ENCODE measurements around the gene AARSD1.
"Not testable (repeated sequence)": the region's sequence is repeated elsewhere in the genome, so short reads cannot be mapped to it uniquely, and the experiment has no call there.

Gene AARSD1, protein sequence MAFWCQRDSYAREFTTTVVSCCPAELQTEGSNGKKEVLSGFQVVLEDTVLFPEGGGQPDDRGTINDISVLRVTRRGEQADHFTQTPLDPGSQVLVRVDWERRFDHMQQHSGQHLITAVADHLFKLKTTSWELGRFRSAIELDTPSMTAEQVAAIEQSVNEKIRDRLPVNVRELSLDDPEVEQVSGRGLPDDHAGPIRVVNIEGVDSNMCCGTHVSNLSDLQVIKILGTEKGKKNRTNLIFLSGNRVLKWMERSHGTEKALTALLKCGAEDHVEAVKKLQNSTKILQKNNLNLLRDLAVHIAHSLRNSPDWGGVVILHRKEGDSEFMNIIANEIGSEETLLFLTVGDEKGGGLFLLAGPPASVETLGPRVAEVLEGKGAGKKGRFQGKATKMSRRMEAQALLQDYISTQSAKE

GRCh38 chr17:42964161-42964932 is at the start of gene AARSD1:
TSS of gene AARSD1 (minus strand) at chr17:42964454. CDS start at chr17:42964440, 14 bp downstream.
- DNase-seq = peak; percentile 96

DNA sequence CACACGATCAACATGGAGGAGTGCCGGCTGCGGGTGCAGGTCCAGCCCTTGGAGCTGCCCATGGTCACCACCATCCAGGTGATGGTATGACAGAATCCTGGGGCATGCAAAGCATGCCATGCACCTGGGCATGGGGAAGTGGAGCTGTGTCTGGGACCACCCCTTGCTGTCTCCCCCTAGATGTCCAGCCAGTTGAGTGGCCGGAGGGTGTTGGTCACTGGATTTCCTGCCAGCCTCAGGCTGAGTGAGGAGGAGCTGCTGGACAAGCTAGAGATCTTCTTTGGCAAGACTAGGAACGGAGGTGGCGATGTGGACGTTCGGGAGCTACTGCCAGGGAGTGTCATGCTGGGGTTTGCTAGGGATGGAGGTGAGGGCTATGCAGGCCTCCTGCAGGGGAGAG is 49.0 kb upstream of the AARSD1 start:
- no peak for DNase-seq

- DNase-seq = no peak
Observed at GRCh38 chr17:43011728-43012472, 47.6 kb upstream of the AARSD1 start.

GRCh38 chr17:43010667-43011308 is 46.5 kb upstream of the AARSD1 start:
- no peak for DNase-seq

GRCh38 chr17:43006639-43007551 is 42.6 kb upstream of the AARSD1 start, which contains the start of gene IFI35:
TSS of gene IFI35 (plus strand) at chr17:43006784. CDS start at chr17:43006948, 164 bp downstream.
- peak; percentile 48 for DNase-seq

- DNase-seq = peak; percentile 3
Observed at GRCh38 chr17:43003542-43004172, 39.4 kb upstream of the AARSD1 start.

DNA sequence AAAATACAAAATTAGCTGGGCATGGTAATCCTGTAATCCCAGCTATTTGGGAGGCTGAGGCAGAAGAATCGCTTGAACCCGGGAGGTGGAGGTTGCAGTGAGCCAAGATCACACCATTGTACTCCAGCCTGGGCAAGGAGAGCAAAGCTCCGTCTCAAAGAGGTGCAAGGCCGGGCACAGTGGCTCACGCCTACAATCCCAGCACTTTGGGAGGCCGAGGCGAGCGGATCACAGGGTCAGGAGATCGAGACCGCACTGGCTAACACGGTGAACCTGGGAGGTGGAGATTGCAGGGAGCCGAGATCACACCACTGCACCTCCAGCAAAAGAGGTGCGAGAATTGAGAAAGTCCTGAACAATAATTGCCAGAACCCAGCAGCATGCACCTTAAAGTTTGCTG is 36.6 kb upstream of the AARSD1 start:
- DNase-seq = not testable (repeated sequence)

DNA sequence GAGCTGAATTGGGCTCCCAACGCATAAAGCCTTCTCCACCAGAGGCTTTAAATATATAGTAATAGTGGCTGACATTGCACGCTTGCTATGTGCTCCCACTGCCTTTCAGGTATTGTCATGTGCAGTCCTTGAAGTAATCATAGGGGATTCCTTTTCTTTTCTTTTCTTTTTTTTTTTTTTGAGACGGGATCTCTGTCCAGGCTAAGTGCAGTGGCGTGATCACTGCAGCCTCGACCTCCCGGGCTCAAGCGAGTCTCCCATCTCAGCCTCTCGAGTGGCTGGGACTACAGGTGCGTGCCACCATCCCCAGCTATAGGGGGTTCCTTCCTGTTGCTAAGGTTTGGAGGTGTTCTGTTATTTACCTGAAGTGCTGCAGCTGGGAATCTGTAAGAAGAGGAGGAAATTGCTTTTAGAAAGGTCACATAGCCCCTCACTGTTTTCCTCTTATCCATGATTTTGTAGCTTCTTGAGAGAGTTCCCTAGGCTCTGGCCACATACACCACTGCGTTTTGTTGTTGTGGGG is 34.8 kb upstream of the AARSD1 start:
- DNase-seq = no peak

DNA sequence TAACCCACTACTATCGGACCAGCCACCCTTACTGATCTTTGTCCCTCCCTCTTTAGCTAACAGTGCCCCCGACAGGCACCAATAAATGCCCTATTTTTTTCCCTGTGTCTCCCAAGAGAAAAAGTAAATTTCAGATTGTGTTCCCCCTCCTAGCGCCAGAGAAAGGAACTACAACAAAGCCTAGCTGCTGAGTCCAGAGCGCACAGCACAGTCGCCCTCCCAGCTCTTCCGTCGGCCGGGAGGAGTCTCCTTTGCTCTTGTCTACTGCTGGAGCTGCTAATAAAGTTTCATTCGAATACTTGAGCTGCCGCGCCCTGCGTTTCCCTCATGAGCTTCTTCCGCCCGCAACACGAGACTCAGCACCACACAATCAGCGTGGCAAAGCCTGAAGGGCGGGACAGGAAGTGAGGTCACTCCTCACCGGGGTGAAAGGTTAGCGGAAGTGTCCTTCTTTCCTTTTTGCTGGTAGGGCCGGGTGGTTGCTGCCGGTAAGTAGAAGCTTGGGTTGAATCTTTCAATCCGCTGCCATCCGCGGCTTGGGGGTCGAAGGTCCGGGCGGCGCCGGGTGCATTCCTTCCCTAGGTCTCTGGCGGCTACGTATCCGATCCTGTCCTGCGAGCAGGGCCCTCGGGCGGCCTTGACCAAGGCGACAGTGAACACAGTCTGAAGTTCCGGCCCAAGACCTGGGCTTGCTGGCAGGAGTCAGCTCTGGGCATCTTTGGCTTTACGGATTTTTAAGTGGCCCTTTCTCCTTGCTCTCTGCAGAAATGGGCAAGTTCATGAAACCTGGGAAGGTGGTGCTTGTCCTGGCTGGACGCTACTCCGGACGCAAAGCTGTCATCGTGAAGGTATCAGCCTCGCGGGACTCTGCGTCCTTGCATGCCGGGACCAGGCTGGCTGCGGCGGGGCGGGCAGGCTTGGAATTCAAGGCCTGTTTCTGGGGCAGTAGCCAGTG is 34.0 kb upstream of the AARSD1 start, which contains the start of gene RPL27:
Gene RPL27, plus strand, starts transcription at position 436 of the 955 bp plus-strand sequence. Its CDS starts 332 bp downstream, at position 768.
- peak; percentile 100 for DNase-seq

- DNase-seq = no peak
Observed at GRCh38 chr17:42997390-42997983, 33.2 kb upstream of the AARSD1 start.

DNA sequence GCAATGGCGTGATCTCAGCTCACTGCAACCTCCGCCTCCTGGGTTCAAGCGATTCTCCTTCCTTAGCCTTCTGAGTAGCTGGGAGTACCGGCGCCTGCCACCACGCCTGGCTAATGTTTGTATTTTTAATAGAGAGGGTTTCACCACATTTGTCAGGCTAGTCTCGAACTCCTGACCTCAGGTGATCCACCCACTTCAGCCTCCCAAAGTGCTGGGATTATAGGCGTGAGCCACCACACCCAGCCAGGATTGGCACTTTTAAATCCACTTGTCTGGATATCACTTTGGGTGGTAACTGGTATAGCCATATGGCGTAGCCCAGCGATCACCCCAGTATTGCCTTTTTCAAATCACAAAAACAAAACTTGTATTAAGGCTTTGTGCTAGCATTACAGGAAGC is 29.7 kb upstream of the AARSD1 start:
- DNase-seq = not testable (repeated sequence)

- DNase-seq = no peak
Observed at GRCh38 chr17:42992872-42993271, 28.6 kb upstream of the AARSD1 start.

GRCh38 chr17:42991471-42991870 is 27.2 kb upstream of the AARSD1 start:
- no peak for DNase-seq

DNA sequence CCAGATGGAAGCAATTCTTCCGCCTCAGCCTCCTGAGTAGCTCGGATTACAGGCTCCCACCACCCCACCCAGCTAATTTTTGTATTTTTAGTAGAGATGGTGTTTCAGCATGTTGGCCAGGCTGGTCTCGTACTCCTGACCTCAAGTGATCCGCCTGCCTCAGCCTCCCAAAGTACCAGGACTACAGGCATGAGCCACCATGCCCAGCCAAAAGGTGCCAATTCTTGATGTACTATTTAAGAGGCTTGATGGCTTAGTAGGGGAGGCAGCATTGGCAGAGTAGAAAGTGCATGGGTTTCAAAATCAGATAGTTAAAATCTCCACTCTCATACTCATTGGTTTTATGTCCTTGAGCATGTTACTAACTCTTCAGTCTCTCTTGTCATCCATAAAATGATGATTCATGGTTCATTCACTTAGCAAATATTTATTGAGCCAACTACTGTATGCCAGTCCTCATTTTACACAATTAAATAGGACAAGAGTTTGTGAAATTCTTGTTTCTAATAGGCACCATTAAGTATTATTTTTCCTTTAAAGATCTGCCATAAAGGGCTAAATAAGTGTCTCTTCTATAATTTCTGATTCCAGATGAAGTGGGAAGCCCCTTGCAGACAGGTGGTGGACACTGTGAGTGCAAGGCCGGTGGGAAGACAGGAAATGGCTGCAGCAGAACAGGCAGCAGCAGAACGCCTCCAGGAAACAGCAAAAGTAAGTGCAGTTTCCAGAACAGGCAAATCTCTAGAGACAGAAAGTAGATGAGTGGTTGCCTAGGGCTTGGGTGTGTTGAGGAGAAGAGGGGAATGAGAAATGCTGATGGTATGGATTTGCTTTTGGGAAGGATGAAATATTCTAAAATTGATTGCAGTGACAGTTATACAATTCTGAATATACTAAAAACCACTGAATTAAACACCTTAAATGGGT is 25.7 kb upstream of the AARSD1 start:
- no peak for DNase-seq

DNA sequence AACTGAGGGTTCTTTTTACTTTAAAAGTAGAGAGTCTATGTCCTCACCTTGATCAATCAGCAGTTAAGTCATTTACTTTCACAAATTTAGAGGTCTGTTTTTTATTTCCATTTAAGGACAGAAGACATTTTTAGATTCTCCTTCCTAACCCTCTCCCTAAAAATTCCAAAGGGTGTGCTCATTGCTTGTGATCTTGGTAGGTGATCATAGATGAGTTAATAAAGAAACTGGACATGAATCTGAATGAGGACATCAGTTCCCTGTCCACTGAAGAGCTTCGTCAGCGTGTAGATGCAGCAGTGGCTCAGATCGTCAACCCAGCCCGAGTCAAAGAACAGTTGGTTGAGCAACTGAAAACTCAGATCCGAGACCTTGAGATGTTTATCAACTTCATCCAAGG is 24.9 kb upstream of the AARSD1 start:
- DNase-seq = no peak

- no peak for DNase-seq
Observed at GRCh38 chr17:42985225-42985624, 21.0 kb upstream of the AARSD1 start.

- no peak for DNase-seq
Observed at GRCh38 chr17:42982266-42982665, 18.0 kb upstream of the AARSD1 start.

Data from NCI-H2171 treated with DMSO at 0.1 percent for 48 hours (cell line).